Liver (tissue), 9 donors: ENCODE results near the gene ACTN3. TPM values are rescaled to one million over a fixed set of nuclear protein-coding genes. Genes with fewer than 3 reads are reported as not detected.

Experiments
- DNase-seq: peaks from one replicate; pipeline ENCODE4 v3.0.0-alpha.2; 2017; ENCODE audit warnings: low spot score
- H3K27ac ChIP-seq, 2 donors: one replicate each; pipeline ENCODE4 v1.7.0; 2013; ENCODE audit warnings: inconsistent platforms in 2 of 2, low read length in 2 of 2, control low read depth in 1 of 2, low read depth in 1 of 2, mild to moderate bottlenecking in 1 of 2
- H3K27me3 ChIP-seq, 4 donors: one replicate each; pipeline versions ENCODE4 v1.6.1 to v1.7.0; 2013; ENCODE audit warnings: low read length in 3 of 4, inconsistent platforms in 1 of 4, mild to moderate bottlenecking in 1 of 4, moderate library complexity in 1 of 4; ENCODE audit not compliant: control insufficient read depth in 4 of 4, insufficient read depth in 4 of 4
- H3K36me3 ChIP-seq, 4 donors: one replicate each; pipeline versions ENCODE4 v1.6.1 to v1.7.0; 2013; ENCODE audit warnings: low read length in 3 of 4, mild to moderate bottlenecking in 3 of 4, low read depth in 1 of 4, moderate library complexity in 1 of 4; ENCODE audit not compliant: control insufficient read depth in 4 of 4, insufficient read depth in 3 of 4
- H3K4me1 ChIP-seq, 4 donors: one replicate each; pipeline versions ENCODE4 v1.6.1 to v1.7.0; 2013; ENCODE audit warnings: low read length in 3 of 4, mild to moderate bottlenecking in 3 of 4, moderate library complexity in 1 of 4; ENCODE audit not compliant: control insufficient read depth in 4 of 4, insufficient read depth in 4 of 4
- H3K4me3 ChIP-seq, 3 donors: one replicate each; pipeline versions ENCODE4 v1.6.1 to v1.7.0; 2013; ENCODE audit warnings: low read length in 3 of 3, control low read depth in 1 of 3, low read depth in 1 of 3, mild to moderate bottlenecking in 1 of 3
- H3K9ac ChIP-seq, 2 donors: one replicate each; pipeline ENCODE4 v1.7.0; 2013; ENCODE audit warnings: low read length in 2 of 2, mild to moderate bottlenecking in 2 of 2, moderate library complexity in 2 of 2, control low read depth in 1 of 2, low read depth in 1 of 2
- H3K9me3 ChIP-seq, 4 donors: one replicate each; pipeline versions ENCODE4 v1.6.1 to v1.7.0; 2013; ENCODE audit warnings: low read length in 3 of 4; ENCODE audit not compliant: control insufficient read depth in 4 of 4
- EGR1 ChIP-seq, 2 donors: IDR thresholded peaks; 2 replicates each; pipeline ENCODE4 v1.6.1; 2016 to 2018; ENCODE audit warnings: antibody characterized with exemption in 2 of 2, low read depth in 2 of 2
- FOXA1 ChIP-seq: IDR thresholded peaks from 2 replicates; pipeline ENCODE4 v1.6.1; 2016; ENCODE audit warnings: antibody characterized with exemption
- FOXA2 ChIP-seq: IDR thresholded peaks from 2 replicates; pipeline ENCODE4 v1.6.1; 2016; ENCODE audit warnings: antibody characterized with exemption
- GABPA ChIP-seq, 2 donors: IDR thresholded peaks in 1 of 2; conservative IDR thresholded peaks in 1 of 2; 2 replicates each; pipeline ENCODE4 v1.6.1; 2016; ENCODE audit warnings: antibody characterized with exemption in 2 of 2, mild to moderate bottlenecking in 1 of 2, moderate library complexity in 1 of 2
- HNF4A ChIP-seq, 2 donors: conservative IDR thresholded peaks; 2 replicates each; pipeline ENCODE4 v1.6.1; 2016; ENCODE audit warnings: antibody characterized with exemption in 2 of 2, mild to moderate bottlenecking in 2 of 2
- HNF4G ChIP-seq: IDR thresholded peaks from 2 replicates; pipeline ENCODE4 v1.6.1; 2016; ENCODE audit warnings: antibody characterized with exemption
- NR2F2 ChIP-seq: IDR thresholded peaks from 2 replicates; pipeline ENCODE4 v1.6.1; 2016; ENCODE audit warnings: antibody characterized with exemption
- RAD21 ChIP-seq, 2 donors: IDR thresholded peaks; 2 replicates each; pipeline ENCODE4 v1.6.1; 2016; ENCODE audit warnings: antibody characterized with exemption in 2 of 2, mild to moderate bottlenecking in 2 of 2
- RXRA ChIP-seq, 2 donors: IDR thresholded peaks; 2 replicates each; pipeline ENCODE4 v1.6.1; 2017 to 2018; ENCODE audit warnings: antibody characterized with exemption in 2 of 2, mild to moderate bottlenecking in 1 of 2
- SP1 ChIP-seq: IDR thresholded peaks from 2 replicates; pipeline ENCODE4 v1.6.1; 2018; ENCODE audit warnings: antibody characterized with exemption, mild to moderate bottlenecking
- TAF1 ChIP-seq: conservative IDR thresholded peaks from 2 replicates; pipeline ENCODE4 v1.6.1; 2016; ENCODE audit warnings: antibody characterized with exemption, mild to moderate bottlenecking
- WGBS: extraction: QIAGEN DNeasy Blood & Tissue Kit; methylation state at CpG from one replicate; pipeline ENCODE4 v1.1.7; 2013; 5-methylcytosine and 5-hydroxymethylcytosine counted together
- polyA plus RNA-seq, 2 donors: library from polyadenylated mRNA; stranded (reverse) in 1 of 2; unstranded in 1 of 2; fragments of 200-250 nt in 1 of 2; fragments of >200 nt in 1 of 2; fragmentation: Nextera tagmentation in 1 of 2; extraction: Ambion mirVana in 1 of 2; gene quantifications; one replicate each; pipeline versions ENCODE4 v1.2.1 to v1.2.3, GENCODE V29; 2013 to 2015
- total RNA-seq, 2 donors: library from RNA; depleted of rRNA; stranded (reverse); fragments of >200 nt; gene quantifications; one replicate each; pipeline ENCODE4 v1.2.3, GENCODE V29; 2014
- TF ChIP-seq, protein P1 (sequence below): IDR thresholded peaks from 2 replicates; pipeline ENCODE4 v1.6.1; 2016; ENCODE audit warnings: antibody characterized with exemption
- TF ChIP-seq, protein P2 (sequence below): IDR thresholded peaks from 2 replicates; pipeline ENCODE4 v1.6.1; 2016; ENCODE audit warnings: antibody characterized with exemption, mild to moderate bottlenecking
- TF ChIP-seq, protein P3 (sequence below): fragments of 150-350 bp; IDR thresholded peaks from 2 replicates; pipeline ENCODE4 v1.5.1; 2017; ENCODE audit warnings: improper control_type of control experiment, low read depth, low read length; ENCODE audit not compliant: missing input control
- TF ChIP-seq, protein P4 (sequence below): IDR thresholded peaks from 2 replicates; pipeline ENCODE4 v1.6.1; 2016; ENCODE audit warnings: antibody characterized with exemption
- TF ChIP-seq, protein P5 (sequence below): IDR thresholded peaks from 2 replicates; pipeline ENCODE4 v1.6.1; 2016; ENCODE audit warnings: antibody characterized with exemption
- donor health status: healthy.
- donor health status: healthy.
- donor health status: healthy.
- donor health status: healthy.
- donor health status: healthy.

Gene ACTN3
- total and polyA plus RNA-seq, 4 donors = not detected

DNA sequence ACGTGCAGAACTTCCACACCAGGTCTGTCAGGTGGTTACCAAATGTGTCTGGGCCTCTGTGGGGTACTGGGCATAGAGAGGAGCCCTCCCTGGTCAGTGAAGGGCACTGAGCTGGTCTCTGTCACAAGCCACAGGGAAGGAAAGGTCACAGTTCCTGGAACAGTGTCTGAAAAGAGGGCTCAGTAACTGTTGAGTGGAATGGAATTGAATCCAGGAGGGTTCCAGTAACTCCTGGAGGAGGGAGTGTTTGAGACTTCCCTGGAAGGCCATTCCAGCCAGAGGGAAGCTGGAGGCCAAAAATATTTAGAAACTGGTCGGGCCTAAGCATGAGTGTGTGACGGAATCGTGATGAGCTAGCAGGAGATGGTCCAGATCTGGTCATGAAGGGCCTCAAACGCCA, 7.9 kb downstream of the ACTN3 start:
- WGBS = 90% methylated on average over 5 of the region's 5 CpGs

DNA sequence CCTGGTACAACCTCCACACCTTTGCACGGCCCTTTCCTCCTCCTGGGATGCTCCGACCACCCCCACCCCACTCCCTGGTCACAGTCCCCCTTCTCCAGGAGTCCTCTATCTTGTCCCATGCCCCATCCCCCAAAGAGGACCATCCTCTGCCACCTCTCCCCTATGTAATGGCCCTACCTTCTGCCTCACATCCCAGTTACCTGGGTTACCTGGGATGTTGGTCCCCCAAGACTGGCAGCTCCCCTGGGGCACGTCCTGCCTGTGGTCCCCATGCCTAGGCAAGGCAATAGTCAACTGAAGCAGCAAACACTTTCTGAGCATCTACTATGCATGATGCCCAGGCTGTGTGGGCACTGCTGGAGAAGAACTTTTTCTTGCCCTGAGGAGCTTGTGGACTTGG, 8.7 kb downstream of the ACTN3 start:
- peaks cover 0 to 3% (median 1%) of the 10 kb centered on the region in 4 donors for H3K4me1 ChIP-seq
- DNase-seq = no peak
- no peaks in the 10 kb centered on the region for H3K9me3 ChIP-seq
- H3K4me3 ChIP-seq = no peak overlapping the region
- H3K36me3 ChIP-seq = no peaks in the 10 kb centered on the region
- H3K27me3 ChIP-seq = no peaks in the 10 kb centered on the region
- 78% methylated on average over 3 of the region's 3 CpGs for WGBS
- H3K9ac ChIP-seq = no peak overlapping the region
- no peak overlapping the region for H3K27ac ChIP-seq
- no peak for TF ChIP-seq TAF1
- no peak for TF ChIP-seq HNF4A (conservative IDR thresholded peaks at IDR 0.05)
- no peak for TF ChIP-seq RAD21 (IDR thresholded peaks at IDR 0.05)
- TF ChIP-seq, protein P1, sequence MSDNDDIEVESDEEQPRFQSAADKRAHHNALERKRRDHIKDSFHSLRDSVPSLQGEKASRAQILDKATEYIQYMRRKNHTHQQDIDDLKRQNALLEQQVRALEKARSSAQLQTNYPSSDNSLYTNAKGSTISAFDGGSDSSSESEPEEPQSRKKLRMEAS = no peak
- no peak for TF ChIP-seq RXRA (IDR thresholded peaks at IDR 0.05)
- TF ChIP-seq, protein P2, sequence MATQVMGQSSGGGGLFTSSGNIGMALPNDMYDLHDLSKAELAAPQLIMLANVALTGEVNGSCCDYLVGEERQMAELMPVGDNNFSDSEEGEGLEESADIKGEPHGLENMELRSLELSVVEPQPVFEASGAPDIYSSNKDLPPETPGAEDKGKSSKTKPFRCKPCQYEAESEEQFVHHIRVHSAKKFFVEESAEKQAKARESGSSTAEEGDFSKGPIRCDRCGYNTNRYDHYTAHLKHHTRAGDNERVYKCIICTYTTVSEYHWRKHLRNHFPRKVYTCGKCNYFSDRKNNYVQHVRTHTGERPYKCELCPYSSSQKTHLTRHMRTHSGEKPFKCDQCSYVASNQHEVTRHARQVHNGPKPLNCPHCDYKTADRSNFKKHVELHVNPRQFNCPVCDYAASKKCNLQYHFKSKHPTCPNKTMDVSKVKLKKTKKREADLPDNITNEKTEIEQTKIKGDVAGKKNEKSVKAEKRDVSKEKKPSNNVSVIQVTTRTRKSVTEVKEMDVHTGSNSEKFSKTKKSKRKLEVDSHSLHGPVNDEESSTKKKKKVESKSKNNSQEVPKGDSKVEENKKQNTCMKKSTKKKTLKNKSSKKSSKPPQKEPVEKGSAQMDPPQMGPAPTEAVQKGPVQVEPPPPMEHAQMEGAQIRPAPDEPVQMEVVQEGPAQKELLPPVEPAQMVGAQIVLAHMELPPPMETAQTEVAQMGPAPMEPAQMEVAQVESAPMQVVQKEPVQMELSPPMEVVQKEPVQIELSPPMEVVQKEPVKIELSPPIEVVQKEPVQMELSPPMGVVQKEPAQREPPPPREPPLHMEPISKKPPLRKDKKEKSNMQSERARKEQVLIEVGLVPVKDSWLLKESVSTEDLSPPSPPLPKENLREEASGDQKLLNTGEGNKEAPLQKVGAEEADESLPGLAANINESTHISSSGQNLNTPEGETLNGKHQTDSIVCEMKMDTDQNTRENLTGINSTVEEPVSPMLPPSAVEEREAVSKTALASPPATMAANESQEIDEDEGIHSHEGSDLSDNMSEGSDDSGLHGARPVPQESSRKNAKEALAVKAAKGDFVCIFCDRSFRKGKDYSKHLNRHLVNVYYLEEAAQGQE = no peak
- TF ChIP-seq HNF4G = no peak
- no peak for TF ChIP-seq GABPA (IDR thresholded peaks at IDR 0.05 in 1 of 2, conservative IDR thresholded peaks at IDR 0.05 in 1 of 2)

More for the DNA sequence above, 7.9 kb downstream of the ACTN3 start:
- Histone ChIP-seq H3K4me1 (peaks cover 0 to 3% (median 1%) of the 10 kb centered on the region in 4 donors), H3K27me3 (no peaks in the 10 kb centered on the region), H3K4me3 (no peak overlapping the region), H3K9me3 (no peaks in the 10 kb centered on the region), H3K27ac (no peak overlapping the region), H3K9ac (no peak overlapping the region), H3K36me3 (no peaks in the 10 kb centered on the region)
- no peak for DNase-seq
- TF ChIP-seq, protein P3, sequence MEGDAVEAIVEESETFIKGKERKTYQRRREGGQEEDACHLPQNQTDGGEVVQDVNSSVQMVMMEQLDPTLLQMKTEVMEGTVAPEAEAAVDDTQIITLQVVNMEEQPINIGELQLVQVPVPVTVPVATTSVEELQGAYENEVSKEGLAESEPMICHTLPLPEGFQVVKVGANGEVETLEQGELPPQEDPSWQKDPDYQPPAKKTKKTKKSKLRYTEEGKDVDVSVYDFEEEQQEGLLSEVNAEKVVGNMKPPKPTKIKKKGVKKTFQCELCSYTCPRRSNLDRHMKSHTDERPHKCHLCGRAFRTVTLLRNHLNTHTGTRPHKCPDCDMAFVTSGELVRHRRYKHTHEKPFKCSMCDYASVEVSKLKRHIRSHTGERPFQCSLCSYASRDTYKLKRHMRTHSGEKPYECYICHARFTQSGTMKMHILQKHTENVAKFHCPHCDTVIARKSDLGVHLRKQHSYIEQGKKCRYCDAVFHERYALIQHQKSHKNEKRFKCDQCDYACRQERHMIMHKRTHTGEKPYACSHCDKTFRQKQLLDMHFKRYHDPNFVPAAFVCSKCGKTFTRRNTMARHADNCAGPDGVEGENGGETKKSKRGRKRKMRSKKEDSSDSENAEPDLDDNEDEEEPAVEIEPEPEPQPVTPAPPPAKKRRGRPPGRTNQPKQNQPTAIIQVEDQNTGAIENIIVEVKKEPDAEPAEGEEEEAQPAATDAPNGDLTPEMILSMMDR = no peak
- TF ChIP-seq, protein P4, sequence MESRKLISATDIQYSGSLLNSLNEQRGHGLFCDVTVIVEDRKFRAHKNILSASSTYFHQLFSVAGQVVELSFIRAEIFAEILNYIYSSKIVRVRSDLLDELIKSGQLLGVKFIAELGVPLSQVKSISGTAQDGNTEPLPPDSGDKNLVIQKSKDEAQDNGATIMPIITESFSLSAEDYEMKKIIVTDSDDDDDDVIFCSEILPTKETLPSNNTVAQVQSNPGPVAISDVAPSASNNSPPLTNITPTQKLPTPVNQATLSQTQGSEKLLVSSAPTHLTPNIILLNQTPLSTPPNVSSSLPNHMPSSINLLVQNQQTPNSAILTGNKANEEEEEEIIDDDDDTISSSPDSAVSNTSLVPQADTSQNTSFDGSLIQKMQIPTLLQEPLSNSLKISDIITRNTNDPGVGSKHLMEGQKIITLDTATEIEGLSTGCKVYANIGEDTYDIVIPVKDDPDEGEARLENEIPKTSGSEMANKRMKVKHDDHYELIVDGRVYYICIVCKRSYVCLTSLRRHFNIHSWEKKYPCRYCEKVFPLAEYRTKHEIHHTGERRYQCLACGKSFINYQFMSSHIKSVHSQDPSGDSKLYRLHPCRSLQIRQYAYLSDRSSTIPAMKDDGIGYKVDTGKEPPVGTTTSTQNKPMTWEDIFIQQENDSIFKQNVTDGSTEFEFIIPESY = no peak

DNA sequence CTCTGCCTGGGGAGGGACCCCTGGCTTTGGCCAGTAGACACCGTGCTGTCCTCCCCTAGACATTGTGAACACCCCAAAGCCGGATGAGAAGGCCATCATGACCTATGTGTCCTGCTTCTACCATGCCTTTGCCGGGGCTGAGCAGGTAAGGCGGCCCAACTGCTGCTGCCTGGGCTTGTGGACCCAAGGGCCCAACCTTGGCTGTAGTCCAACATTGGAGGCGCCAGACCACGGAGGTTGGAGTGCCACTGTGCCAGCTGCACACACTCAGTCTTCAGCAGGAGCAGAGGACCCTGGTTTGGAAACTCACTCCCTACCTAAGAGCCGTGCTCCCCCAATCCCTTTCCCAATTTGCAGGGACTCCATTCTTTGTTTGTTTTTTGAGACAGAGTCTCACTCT, 9.4 kb downstream of the ACTN3 start:
- Histone ChIP-seq H3K9me3 (no peaks in the 10 kb centered on the region), H3K36me3 (no peaks in the 10 kb centered on the region), H3K27ac (no peak overlapping the region), H3K4me1 (peaks cover 0 to 3% (median 1%) of the 10 kb centered on the region in 4 donors), H3K9ac (no peak overlapping the region), H3K27me3 (no peaks in the 10 kb centered on the region), H3K4me3 (no peak overlapping the region)
- DNase-seq = no peak
- WGBS = 90% methylated on average over 7 of the region's 7 CpGs
- TF ChIP-seq, protein P1 = no peak
- TF ChIP-seq FOXA2 (no peak), SP1 (no peak), HNF4A (conservative IDR thresholded peaks at IDR 0.05) (no peak), EGR1 (IDR thresholded peaks at IDR 0.05; ENCODE audit: low read depth in 2 of 2) (no peak), TAF1 (no peak), HNF4G (no peak), NR2F2 (no peak), FOXA1 (no peak)
- TF ChIP-seq, protein P5, sequence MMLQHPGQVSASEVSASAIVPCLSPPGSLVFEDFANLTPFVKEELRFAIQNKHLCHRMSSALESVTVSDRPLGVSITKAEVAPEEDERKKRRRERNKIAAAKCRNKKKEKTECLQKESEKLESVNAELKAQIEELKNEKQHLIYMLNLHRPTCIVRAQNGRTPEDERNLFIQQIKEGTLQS = no peak
